GM11168 (cell line): ENCODE data around the gene OST4.

Experiments used
- in situ Hi-C: fragments of 300-500 bp; cut with MboI; formaldehyde crosslinking; loops from one replicate; pipeline ENCODE4 v1.12.0; 2022; ENCODE audit warnings: low sequenced_read_pairs; ENCODE audit not compliant: unreplicated experiment

Gene OST4

DNA sequence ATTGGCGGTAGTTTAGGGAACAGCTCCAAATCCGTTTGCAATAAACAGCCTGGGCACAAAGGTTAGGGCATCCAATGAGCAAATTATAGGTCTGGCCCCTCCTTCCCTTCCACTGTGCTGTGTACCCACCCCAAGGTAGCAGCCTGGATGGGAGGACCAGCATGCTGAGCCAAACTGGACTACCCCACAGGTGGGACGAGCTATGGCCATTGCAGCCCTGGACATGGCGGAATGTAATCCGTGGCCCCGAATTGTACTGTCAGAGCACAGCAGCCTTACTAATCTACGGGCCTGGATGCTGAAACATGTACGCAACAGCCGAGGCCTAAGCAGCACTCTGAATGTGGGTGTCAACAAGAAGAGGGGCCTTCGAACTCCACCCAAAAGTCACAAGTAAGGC lies 13.2 kb downstream of the OST4 start:
- in situ Hi-C loops, result no loop called here

DNA sequence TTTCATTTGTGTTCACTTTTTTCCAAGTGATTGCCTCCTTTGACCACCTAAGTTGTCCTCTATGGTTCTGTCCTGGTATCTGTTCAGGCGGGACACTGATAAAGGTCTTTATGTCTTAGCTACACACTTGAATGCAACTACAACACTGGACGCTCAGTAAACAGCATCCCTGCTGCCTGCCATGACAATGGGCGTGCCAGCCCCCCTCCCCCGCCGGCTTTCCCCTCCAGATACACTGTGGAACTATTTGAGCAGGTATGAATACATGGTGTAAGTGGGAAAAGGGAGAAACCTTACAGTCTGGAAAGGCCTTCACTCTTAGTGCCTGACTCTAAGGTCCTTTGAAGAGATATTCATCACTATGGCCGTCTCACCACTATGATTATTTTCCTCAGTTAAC lies 14.3 kb downstream of the OST4 start:
- in situ Hi-C loops, result no loop called here

DNA sequence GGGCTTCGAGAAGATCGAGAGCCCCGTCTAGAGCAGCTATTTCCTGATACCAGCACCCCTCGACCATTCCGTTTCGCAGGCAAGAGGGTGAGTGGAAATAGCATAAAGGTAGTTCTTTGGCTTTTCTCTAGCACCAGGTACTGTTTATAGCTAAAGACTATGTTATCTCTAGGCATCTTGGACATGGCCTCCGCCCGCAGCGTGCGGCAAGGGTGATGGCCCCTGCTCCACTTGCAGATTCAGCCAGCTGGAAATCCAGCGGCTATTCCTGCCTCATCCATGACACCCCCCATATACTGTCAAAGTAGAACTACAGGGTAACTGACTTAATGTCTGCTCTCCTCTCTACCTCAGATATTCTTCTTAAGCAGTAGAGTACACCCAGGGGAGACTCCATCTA lies 16.7 kb downstream of the OST4 start:
- in situ Hi-C loops, result no loop called here

DNA sequence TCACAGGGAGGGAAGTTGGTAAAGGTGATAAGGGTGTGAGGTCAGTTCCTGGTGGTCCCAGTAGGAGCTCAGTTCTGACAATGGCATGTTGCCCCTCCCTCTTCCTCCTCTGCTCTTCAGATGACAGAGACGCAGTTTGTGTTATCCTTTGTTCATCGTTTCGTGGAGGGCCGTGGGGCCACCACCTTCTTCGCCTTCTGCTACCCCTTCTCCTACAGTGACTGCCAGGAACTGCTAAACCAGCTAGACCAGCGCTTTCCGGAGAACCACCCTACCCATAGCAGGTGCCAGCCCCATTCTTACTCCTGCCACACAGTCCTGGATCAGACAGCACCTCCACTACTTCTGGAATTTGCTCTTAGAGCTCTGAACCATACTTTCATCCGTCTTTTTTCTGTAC lies 17.7 kb downstream of the OST4 start:
- in situ Hi-C loops, result no loop called here

DNA sequence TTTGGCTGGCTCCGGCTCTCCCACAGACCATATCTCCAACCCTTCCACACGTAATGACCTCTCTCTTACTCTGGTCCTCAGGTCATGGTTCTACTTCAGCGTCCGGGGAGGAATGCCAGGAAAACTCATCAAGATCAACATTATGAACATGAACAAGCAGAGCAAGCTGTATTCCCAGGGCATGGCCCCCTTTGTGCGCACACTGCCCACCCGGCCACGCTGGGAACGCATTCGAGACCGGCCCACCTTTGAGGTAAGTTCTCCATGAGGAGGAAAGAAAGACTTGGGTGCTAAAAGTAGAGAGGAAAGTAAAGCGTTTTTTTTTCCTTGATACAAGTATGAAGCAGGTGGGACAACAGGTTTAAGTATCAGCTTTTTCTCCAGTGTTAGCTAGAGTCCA lies 18.1 kb downstream of the OST4 start:
- in situ Hi-C loops, result no loop called here

DNA sequence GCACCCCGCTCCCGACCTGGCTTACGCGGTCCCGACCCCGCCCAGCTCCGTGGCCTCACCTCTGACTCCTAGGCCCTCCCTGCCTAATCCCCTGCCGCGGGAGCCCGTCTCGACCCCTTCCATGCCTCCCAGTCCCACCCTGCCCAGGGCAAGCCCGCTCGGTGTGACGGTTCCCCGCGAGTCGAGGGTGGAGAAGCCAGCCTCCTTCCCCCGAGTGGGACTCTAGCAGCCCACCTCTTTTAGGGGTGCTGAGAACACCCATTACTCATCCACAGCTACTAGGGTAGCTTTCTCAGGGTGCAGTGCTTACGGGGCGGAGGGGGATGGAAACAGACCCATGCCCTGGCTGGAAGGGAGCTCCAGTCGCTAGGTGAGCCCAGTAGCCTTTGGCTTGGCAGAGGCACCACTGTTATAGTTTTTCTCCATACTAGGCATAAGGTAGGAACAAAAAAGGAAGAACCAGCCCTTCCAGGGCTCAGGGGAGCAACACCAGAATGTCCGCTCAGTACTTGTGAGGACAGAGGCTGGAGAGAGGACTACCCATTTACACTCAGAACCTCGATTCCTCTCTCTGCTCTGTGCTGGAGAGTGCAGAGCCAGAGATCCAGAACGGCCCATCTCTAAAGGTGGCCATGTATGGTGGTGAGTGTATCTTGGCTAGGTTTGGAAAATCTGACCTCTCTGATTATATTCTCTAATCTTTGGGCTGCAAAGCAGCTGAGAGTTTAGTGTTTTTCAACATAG lies 19.4 kb downstream of the OST4 start:
- in situ Hi-C loops, result no loop called here

DNA sequence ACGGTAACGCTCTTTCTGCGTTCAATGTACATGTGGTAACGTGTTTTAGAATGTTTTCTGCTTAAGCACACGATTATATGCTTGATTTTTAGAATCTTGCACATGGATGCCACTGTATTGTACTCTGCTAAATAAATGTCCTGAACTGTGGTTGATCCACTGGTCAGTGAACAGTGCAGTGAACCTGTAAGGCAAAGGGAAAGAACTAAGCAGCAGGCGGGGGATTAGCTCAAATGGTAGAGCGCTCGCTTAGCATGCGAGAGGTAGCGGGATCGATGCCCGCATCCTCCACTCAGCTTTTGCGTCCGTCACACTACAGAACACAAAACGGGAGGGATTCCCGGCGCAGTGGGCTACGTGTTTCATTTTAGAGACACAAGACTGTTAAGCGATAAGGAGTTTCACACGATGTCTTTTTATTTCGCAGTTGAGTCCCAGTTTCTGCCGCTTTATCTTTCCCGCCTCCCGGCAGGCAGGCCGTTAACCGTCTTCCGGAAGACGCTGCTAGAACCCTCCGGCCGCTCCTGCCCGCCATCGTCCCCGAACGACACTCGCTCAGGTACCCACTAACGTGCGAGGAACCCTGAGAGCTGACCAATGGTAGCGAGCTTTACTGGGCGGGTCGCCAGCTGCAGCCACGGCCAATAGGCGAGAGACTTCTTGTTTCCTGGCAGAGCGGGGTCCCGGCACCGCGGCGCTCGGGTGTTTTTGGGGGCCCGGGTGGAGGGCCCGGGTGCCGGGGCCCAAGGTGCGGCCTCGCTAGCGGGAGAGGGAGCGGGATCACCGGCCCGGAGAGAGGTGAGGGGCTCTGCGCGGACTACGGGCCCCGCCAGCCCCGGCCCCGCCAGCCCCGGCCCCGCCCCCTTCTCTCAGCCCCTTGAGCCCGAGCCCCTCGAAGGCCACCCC lies 20.2 kb downstream of the OST4 start, which contains the start of gene AGBL5:
Gene AGBL5 (plus strand): TSS at position 673 of the 906 bp plus-strand sequence. CDS start 1,291 bp downstream, outside the sequence.
- in situ Hi-C loops, result no loop called here

GRCh38 chr2:27050281-27050995 lies 21.0 kb downstream of the OST4 start:
- in situ Hi-C loops, result no loop called here

DNA sequence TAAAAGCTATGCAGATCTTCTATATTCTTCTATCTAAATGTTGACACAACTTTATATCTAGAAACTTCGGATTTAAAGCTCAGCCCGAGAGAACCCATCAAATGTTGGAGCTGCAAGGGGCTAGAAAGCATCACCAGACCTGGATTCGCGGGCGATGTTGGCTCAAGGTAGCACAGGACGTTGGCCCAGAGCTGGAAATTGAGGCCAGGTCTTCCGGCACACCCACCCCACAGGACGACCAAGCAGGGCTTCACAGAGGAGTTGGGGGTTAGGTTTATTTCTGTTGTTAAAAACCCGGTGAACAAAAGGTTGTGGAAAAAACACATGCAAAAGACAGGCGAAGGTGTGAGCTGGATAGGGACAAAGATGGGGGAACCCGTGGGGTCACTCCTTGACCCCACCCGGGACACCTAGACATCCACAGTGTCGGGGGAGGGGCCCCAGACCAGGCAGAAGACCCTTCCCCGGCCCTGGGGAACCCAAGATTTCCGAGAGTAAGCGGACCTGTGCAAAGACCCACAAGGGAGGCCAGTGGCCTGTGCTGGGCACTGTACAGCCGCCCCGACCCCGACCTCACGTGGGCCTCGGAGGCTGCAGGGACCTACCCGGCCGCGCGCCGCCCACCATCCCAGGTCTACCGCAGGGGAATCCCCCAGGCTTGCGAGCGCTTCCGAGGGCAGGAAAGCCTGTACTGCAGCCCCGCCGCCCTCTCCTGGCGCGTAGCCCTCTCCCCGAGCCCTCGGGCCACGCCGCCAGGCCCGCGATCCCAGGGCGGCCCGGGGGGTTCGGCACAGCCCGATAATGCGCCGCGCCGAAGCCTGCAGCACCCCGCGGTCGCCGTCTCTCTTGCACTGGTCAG lies 21.8 kb downstream of the OST4 start:
- in situ Hi-C loops, result no loop called here

DNA sequence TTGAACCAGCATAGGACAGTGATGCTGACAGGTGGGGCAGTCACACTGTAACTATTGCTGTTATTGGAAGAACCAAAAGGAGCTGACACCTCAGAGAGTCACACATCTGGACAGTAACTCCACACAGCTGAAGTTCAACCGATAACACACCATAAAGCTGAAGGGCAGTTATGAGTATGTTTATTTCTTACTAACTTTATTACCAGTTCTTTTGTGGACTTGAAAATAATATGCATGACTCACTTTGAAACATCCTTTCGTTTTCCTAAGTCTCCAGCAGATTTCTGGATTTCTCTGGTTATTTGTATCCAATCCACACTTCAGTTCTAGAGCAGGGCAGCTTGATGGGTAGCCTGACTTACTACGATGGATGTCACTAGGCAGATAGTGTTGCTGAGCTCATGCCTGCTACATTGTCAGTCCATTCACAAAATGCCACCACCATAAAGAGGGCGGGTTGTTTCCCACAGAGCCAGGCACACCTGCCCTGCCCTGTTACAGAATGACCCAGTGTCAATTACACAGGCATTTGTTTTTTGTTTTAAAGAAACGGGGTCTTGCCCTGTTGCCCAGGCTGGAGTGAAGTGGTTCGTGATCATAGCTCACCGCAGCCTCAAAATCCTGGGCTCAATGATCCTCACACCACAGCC lies 28.3 kb downstream of the OST4 start:
- in situ Hi-C loops, result no loop called here

DNA sequence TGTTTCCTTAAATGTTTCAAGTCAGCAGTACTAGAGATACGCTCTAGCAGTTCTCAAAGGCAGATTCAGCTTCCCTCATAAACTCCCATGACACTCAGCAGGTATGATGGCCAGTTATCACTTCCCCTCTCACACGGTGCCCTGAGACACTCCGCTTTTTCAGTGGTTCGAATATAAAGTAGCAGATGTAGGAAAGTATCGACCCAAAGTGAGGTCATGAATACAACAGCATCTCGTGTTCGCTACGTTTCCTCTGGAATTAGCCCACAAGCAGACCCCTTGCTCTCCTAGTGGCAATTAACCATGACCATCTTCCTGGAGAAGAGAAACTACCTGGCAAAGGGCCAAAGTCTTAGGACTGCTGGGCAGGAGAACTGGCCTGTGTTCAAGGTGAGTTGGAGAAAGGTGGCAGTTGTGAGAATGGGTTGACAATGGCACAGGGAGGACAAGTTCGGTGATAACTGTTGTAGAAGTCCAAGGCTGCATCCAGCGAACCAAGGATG lies 29.2 kb downstream of the OST4 start:
- in situ Hi-C loops, result no loop called here

- in situ Hi-C loops, result no loop called here
These were observed 29.7 kb downstream of the OST4 start for GRCh38 chr2:27041752-27042151.

GRCh38 chr2:27040282-27040681 lies 31.2 kb downstream of the OST4 start:
- in situ Hi-C loops, result no loop called here

DNA sequence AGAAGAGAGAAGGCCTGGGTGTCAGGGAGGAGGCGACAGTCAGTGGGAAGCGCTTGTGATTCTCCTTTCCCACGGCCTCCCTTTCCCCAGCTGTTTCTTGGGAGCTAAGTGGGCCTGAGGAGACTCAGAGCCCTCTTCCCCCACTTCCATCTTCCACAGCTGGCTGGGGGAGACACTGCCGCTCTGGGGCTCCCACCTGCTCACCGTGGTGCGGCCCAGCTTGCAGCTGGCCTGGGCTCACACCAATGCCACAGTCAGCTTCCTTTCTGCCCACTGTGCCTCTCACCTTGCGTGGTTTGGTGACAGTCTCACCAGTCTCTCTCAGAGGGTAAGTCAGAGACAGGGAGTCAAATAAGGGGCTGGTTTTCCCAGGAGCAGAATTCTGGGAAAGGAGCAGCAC lies 31.6 kb downstream of the OST4 start:
- in situ Hi-C loops, result no loop called here

DNA sequence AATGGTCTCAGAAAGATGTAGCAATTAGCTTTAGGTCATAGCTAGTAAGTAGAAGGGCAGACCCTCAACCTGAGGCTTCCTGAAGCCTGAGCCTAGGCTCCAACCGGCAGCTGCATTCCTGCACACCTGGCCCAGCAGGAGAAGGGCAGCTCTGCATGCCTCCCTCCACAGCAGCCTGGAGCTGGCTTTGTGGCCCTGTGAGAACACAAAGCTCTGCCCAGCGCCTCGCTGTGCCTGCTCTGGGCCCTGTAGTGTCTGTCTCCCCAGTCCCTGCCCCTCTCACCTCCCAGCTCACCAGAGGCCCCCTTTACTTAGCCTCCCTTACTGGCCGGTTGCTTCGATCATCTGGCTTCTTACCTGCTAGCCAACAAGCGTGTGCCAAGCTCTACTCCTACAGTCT lies 32.0 kb downstream of the OST4 start:
- in situ Hi-C loops, result no loop called here

DNA sequence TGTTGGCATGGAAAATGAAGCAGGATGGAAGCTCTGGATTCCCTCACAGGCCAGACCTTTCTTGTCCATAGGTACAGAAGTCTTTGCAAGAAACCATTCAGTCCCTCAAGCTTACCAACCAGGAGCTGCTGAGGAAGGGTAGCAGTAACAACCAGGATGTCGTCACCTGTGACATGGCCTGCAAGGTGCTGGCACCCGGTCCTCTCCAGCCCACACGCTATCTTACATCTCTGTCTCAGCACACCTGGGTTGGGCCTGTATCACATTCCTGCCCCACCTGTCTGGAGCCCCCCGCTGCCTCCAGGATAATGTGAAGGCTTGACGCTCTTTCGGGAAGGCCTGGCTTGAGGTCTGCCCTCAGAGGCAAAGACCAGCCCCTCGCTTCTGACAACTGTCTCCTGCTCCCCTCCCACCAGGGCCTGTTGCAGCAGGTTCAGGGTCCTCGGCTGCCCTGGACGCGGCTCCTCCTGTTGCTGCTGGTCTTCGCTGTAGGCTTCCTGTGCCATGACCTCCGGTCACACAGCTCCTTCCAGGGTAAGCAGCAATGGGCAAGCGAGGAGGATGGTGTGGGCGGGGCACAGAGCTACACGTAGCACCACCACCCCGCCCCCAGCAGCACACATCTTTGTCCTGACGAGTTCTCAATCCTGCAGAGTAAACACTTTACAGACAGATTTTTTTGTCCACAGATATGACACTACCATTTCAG lies 32.7 kb downstream of the OST4 start:
- in situ Hi-C loops, result no loop called here

DNA sequence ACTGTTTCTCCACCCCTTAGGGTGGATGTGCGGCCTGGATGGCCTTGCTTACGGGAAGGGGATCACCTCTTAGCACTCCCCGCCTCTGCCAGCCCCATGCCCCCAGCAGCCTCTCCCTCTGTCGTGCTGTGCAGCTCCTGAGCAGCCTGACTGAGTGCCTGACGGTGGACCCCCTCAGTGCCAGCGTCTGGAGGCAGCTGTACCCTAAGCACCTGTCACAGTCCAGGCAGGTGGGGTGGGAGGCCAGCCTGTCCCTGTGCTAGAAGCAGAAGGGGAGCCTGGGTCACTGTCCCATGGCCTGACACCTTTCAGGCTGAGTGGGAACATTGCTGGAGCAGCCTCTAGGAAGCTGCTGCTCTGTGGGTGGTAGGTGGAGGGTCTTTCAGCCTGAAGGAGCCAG lies 33.4 kb downstream of the OST4 start:
- in situ Hi-C loops, result no loop called here

DNA sequence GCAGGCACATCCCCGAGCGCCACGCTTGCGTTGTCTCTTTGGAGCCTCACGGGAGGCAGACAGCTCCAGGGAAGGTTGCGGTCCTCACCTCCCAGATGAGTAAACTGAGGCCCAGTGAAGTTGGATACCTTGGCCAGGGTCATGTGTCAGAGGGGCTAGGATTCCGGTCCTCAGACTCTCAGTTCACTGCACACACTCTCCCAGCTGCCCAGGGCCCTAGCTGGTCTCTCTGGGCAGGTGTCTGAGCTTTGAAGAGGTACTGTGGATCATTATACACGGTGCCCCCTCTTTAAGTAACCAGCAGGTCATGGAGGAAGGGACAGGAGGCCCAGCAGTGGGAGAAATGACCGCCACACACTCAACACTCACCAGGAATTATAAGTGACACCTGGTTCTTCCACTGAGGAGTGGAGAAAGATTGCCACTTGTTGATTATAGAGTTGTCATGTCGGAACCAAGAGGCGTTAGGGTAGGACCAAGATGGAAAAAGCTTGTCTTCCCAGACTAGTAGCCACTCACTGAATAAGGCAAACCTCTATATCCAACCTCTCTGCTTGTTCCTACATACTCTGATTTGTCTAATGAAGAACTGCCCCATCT lies 38.1 kb downstream of the OST4 start:
- in situ Hi-C loops, result no loop called here
